ENCODE results near the gene SLC22A13.
"Not testable (repeated sequence)": the region's sequence is repeated elsewhere in the genome, so short reads cannot be mapped to it uniquely, and the experiment has no call there.

The SLC22A13 gene

GRCh38 chr3:38318766-38319671 is 53.4 kb downstream of the SLC22A13 start:
- H3K9me3 ChIP-seq (ENCODE audit: control insufficient read depth, insufficient read depth, low read length) = no peaks in the 10 kb centered on the region
- H3K36me3 ChIP-seq (ENCODE audit: insufficient read depth, low read length) = no peaks in the 10 kb centered on the region
- H3K9ac ChIP-seq (ENCODE audit: low read depth, low read length) = no peak overlapping the region

DNA sequence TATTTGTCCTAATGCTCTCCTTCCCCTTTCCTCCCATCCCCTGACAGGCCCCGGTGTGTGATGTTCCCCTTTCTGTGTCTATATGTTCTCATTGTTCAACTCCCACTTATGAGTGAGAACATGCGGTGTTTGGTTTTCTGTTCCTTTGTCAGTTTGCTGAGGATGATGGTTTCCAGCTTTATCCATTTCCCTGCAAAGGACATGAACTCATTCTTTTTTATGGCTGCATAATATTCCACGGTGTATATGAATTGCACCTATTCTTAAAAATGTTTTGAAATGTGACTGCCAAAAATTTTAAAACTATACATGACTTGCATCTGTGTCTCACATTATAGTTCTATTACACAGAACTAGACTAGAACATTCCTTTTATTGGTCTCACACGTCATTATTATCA is 55.0 kb downstream of the SLC22A13 start:
- H3K9me3 ChIP-seq (ENCODE audit: control insufficient read depth, insufficient read depth, low read length); H3K9ac ChIP-seq (ENCODE audit: low read depth, low read length); H3K4me1 ChIP-seq (ENCODE audit: insufficient read depth, low read length); H3K36me3 ChIP-seq (ENCODE audit: insufficient read depth, low read length): not testable (repeated sequence)

More at GRCh38 chr3:38318766-38319671, 53.4 kb downstream of the SLC22A13 start:
- 0 out of 2 replicates have a peak, but pooled peaks cover 6% of the 10 kb centered on the region for H3K4me1 ChIP-seq (ENCODE audit: insufficient read depth, low read length)

DNA sequence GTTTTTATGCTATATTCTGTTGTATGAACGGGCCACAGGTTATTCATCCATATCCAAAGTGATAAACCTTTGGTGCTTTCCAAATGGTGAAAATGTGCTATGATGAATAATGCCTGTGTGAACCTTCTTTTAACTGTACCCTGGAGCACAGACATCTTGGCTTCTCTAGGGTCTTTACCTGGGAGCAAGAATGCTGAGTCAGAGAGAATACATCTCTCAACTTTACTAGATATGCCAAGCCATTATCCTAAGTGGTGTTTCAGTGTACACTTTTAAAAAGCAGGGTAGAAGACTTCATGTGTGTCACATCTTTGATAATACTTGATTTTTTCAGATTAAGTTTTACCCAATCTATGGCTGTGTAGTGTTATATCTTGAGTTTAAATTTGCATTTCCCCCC is 57.4 kb downstream of the SLC22A13 start:
- peaks cover 4% of the 10 kb centered on the region; the same call in 1 of the 2 replicates for H3K9me3 ChIP-seq (ENCODE audit: control insufficient read depth, insufficient read depth, low read length)
- H3K4me1 ChIP-seq (ENCODE audit: insufficient read depth, low read length) = no peaks in the 10 kb centered on the region
- no peaks in the 10 kb centered on the region for H3K36me3 ChIP-seq (ENCODE audit: insufficient read depth, low read length)
- no peak overlapping the region for H3K9ac ChIP-seq (ENCODE audit: low read depth, low read length)

DNA sequence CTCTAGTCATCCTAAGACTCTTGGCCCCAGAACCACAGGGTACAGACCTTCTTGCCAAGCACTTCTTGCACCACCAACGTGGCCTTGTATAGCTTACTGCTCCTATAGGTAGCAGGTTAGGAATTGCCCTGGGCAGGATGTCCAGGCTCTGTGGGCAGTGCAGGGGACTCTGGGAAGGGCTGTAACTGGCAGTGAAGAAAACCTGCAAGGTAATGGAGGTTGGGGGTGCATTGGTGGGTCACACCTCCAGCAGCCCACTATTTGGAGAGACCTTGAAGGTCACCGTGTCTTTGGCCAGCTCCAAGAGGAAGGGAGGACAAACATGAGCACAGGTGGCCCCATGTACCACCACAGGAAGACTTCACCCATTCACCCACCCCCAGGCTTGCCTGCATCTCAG is 59.6 kb downstream of the SLC22A13 start:
- H3K36me3 ChIP-seq (ENCODE audit: insufficient read depth, low read length) = no peaks in the 10 kb centered on the region
- H3K9ac ChIP-seq (ENCODE audit: low read depth, low read length) = no peak overlapping the region
- no peaks in the 10 kb centered on the region for H3K4me1 ChIP-seq (ENCODE audit: insufficient read depth, low read length)
- peaks cover 4% of the 10 kb centered on the region; the same call in 1 of the 2 replicates for H3K9me3 ChIP-seq (ENCODE audit: control insufficient read depth, insufficient read depth, low read length)

DNA sequence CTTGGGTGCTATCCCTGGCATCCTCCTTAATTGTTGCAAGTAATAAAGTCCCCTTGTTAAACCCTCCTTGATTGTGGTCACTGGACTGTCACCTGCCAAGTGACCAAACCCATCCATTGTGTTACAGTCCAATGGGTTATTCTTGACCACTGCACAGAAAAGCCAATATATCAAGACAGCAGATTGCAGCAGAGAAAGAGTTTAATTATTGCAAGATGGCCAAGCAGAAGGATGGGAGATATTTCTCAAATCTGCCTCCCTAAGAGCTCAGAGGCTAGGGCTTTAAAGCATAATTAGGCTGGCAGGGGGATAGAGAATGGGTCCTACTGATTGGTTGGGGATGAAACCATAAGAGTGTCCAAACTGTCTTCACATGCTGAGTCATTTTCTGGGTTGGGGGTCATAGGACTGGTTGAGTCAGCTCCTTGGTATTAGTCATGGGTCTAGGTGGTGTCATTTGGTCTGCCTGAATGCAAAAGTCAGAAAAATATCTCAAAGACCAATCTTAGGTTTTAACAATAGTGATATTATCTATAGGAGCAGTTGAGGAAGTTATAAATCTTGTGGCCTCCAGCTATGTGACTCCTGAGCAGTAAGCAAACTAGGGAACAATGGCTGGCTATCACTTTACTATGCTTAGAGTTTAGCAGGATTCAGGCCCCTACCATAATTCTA is 61.9 kb downstream of the SLC22A13 start:
- no peak overlapping the region for H3K9ac ChIP-seq (ENCODE audit: low read depth, low read length)
- no peaks in the 10 kb centered on the region for H3K36me3 ChIP-seq (ENCODE audit: insufficient read depth, low read length)
- no peaks in the 10 kb centered on the region for H3K4me1 ChIP-seq (ENCODE audit: insufficient read depth, low read length)
- peaks cover 4% of the 10 kb centered on the region; the same call in 1 of the 2 replicates for H3K9me3 ChIP-seq (ENCODE audit: control insufficient read depth, insufficient read depth, low read length)

Measured in ES-I3 (cell line).